ENCODE results near the gene MAP3K4. TPM values are rescaled to one million over a fixed set of nuclear protein-coding genes. Genes with fewer than 3 reads are reported as not detected.

MAP3K4 gene
- total RNA-seq, 1 experiment from 2014 or later, result 41.1 TPM

GRCh38 chr6:161057103-161058091 lies 65.8 kb downstream of the MAP3K4 start:
- Histone ChIP-seq H3K36me3 (replicated peaks; ENCODE audit: control insufficient read depth, insufficient read depth, low read length) (no peaks in the 10 kb centered on the region), H3K4me3 (ENCODE audit: insufficient read depth, low read depth, low read length) (no peak overlapping the region), H3K27me3 (ENCODE audit: control insufficient read depth, insufficient read depth, low read length) (no peaks in the 10 kb centered on the region)
- DNase-seq, result no peak

GRCh38 chr6:161058741-161059140 lies 67.2 kb downstream of the MAP3K4 start:
- DNase-seq, result no peak
- Histone ChIP-seq H3K4me3 (ENCODE audit: insufficient read depth, low read depth, low read length) (no peak overlapping the region), H3K36me3 (replicated peaks; ENCODE audit: control insufficient read depth, insufficient read depth, low read length) (no peaks in the 10 kb centered on the region)

DNA sequence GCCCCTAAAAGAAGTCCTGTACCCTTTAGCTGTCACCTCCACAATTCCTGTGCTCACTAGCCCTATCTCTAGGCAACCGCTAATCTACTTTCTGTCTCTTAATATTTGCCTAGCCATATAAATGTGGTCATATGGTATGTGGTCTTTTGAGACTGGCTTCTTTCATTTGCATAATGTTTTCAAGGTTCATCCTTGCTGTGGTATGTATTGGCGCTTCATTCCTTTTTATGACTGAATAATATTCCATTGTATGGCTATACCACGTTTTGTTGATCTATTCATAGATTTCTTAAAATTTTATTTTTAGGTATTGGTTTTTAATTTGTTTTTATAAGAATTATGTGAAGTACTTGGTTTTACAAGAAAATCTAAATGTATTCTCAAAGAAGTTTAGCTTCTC lies 70.0 kb downstream of the MAP3K4 start:
- no peak overlapping the region for H3K4me3 ChIP-seq (ENCODE audit: insufficient read depth, low read depth, low read length)
- no peak for DNase-seq
- no peaks in the 10 kb centered on the region for H3K27me3 ChIP-seq (ENCODE audit: control insufficient read depth, insufficient read depth, low read length)
- H3K36me3 ChIP-seq (replicated peaks; ENCODE audit: control insufficient read depth, insufficient read depth, low read length), result no peaks in the 10 kb centered on the region

More at GRCh38 chr6:161058741-161059140, 67.2 kb downstream of the MAP3K4 start:
- no peaks in the 10 kb centered on the region for H3K27me3 ChIP-seq (ENCODE audit: control insufficient read depth, insufficient read depth, low read length)

GRCh38 chr6:161064915-161065314 lies 73.3 kb downstream of the MAP3K4 start:
- DNase-seq, result no peak
- Histone ChIP-seq H3K36me3 (replicated peaks; ENCODE audit: control insufficient read depth, insufficient read depth, low read length) (no peaks in the 10 kb centered on the region), H3K4me3 (ENCODE audit: insufficient read depth, low read depth, low read length) (no peak overlapping the region), H3K27me3 (ENCODE audit: control insufficient read depth, insufficient read depth, low read length) (no peaks in the 10 kb centered on the region)

GRCh38 chr6:161066511-161066910 lies 74.9 kb downstream of the MAP3K4 start:
- no peak overlapping the region for H3K4me3 ChIP-seq (ENCODE audit: insufficient read depth, low read depth, low read length)
- DNase-seq, result no peak
- H3K36me3 ChIP-seq (replicated peaks; ENCODE audit: control insufficient read depth, insufficient read depth, low read length), result no peaks in the 10 kb centered on the region
- H3K27me3 ChIP-seq (ENCODE audit: control insufficient read depth, insufficient read depth, low read length), result no peaks in the 10 kb centered on the region

DNA sequence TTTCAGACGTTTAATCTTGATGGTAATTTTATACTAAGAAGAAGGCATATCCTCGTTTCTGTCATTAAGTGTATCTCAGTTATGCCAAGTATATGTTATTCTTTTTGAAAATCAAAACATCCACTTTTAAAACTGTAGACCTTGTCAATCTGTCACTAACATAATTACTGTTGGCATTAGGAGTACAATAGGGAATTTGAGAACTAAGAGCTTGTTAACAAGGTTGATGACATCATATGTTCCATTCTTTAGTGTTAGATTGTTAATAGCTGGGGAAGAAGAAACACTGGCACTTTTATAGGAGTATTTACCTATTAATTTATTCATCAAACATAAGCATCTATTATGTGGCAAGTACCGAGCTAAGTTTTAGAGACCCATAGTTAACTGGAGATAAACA lies 76.2 kb downstream of the MAP3K4 start:
- no peak for DNase-seq
- no peaks in the 10 kb centered on the region for H3K27me3 ChIP-seq (ENCODE audit: control insufficient read depth, insufficient read depth, low read length)
- H3K36me3 ChIP-seq (replicated peaks; ENCODE audit: control insufficient read depth, insufficient read depth, low read length), result no peaks in the 10 kb centered on the region
- no peak overlapping the region for H3K4me3 ChIP-seq (ENCODE audit: insufficient read depth, low read depth, low read length)

DNA sequence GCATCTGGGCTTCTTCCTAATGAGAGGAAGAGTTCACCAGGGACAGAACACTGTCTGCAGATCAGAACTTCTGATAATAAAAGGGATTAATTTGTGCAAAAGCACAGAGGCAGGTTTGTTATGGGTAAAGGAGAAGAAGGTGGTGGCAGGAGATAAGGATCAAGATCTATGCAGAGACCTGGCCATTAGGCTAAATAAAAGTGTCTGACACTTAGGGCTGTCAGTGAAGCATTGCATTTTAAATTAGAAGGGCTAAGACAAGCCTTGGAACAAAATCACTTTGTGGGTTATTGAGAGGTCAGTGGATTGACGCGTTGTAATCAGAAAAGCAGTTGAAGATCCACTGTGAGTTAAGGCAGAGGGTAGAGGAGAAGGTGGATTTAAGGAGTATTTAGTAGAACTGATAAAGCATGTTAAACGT lies 76.8 kb downstream of the MAP3K4 start:
- Histone ChIP-seq H3K4me3 (ENCODE audit: insufficient read depth, low read depth, low read length) (no peak overlapping the region), H3K36me3 (replicated peaks; ENCODE audit: control insufficient read depth, insufficient read depth, low read length) (no peaks in the 10 kb centered on the region), H3K27me3 (ENCODE audit: control insufficient read depth, insufficient read depth, low read length) (no peaks in the 10 kb centered on the region)
- no peak for DNase-seq

DNA sequence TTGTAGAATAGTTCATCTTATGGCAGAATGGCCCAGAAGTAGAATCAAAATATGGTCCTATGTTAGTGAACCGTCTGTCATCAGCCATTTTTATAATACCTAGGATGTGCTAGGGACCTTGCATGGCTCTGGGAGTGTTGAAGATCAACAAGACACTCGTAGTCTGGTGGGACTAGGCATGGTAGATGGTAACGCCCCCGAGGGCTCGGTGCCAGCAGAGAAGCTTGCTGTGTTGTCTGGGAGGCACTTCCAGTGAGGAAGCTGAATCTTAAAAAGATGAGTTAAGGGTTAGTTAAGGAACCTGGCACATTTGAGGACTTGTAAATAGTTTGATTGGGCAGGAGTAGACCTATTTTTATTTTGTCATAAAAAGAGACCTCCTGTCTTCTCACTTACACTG lies 82.4 kb downstream of the MAP3K4 start:
- H3K4me3 ChIP-seq (ENCODE audit: insufficient read depth, low read depth, low read length), result no peak overlapping the region
- no peaks in the 10 kb centered on the region for H3K36me3 ChIP-seq (replicated peaks; ENCODE audit: control insufficient read depth, insufficient read depth, low read length)
- no peak for DNase-seq
- no peaks in the 10 kb centered on the region for H3K27me3 ChIP-seq (ENCODE audit: control insufficient read depth, insufficient read depth, low read length)

DNA sequence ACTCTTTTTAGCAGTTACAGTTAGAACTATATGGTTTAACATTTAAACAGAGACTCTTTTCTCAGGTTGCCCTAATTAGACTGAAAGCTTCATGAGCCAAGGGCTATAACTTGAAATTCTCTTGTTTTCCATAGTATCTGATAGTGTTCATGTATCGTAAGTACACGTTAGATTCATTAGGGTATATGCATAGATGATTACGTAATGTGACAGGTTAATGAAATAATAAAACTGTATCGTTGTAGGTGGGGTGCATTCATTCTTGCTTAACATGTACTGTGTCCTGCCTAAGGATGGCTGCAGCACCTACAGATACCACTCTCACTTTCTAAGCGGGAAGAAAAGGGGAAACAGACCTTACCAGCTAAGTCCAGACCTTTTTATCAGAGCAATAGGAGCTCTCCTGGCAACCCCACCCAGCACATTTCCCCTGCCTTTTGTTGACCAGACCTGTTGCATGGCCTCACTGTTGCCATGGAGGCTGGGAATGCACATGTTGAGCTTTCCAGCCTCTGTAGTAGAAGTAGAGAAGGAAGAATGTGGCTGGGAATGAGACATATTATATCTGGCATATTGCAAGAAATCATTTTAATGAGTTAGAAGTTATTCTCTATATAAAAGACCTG lies 83.0 kb downstream of the MAP3K4 start:
- Histone ChIP-seq H3K36me3 (replicated peaks; ENCODE audit: control insufficient read depth, insufficient read depth, low read length) (no peaks in the 10 kb centered on the region), H3K27me3 (ENCODE audit: control insufficient read depth, insufficient read depth, low read length) (no peaks in the 10 kb centered on the region)

GRCh38 chr6:161076181-161076677 lies 84.7 kb downstream of the MAP3K4 start:
- no peak for DNase-seq
- Histone ChIP-seq H3K27me3 (ENCODE audit: control insufficient read depth, insufficient read depth, low read length) (no peaks in the 10 kb centered on the region), H3K36me3 (replicated peaks; ENCODE audit: control insufficient read depth, insufficient read depth, low read length) (peaks cover 3% of the 10 kb centered on the region), H3K4me3 (ENCODE audit: insufficient read depth, low read depth, low read length) (no peak overlapping the region)

More for the DNA sequence above, 83.0 kb downstream of the MAP3K4 start:
- no peak overlapping the region for H3K4me3 ChIP-seq (ENCODE audit: insufficient read depth, low read depth, low read length)
- DNase-seq, result no peak

GRCh38 chr6:161079566-161080262 lies 88.1 kb downstream of the MAP3K4 start:
- Histone ChIP-seq H3K4me3 (ENCODE audit: insufficient read depth, low read depth, low read length) (no peak overlapping the region), H3K27me3 (ENCODE audit: control insufficient read depth, insufficient read depth, low read length) (no peaks in the 10 kb centered on the region), H3K36me3 (replicated peaks; ENCODE audit: control insufficient read depth, insufficient read depth, low read length) (peaks cover 13% of the 10 kb centered on the region)
- DNase-seq, result no peak

DNA sequence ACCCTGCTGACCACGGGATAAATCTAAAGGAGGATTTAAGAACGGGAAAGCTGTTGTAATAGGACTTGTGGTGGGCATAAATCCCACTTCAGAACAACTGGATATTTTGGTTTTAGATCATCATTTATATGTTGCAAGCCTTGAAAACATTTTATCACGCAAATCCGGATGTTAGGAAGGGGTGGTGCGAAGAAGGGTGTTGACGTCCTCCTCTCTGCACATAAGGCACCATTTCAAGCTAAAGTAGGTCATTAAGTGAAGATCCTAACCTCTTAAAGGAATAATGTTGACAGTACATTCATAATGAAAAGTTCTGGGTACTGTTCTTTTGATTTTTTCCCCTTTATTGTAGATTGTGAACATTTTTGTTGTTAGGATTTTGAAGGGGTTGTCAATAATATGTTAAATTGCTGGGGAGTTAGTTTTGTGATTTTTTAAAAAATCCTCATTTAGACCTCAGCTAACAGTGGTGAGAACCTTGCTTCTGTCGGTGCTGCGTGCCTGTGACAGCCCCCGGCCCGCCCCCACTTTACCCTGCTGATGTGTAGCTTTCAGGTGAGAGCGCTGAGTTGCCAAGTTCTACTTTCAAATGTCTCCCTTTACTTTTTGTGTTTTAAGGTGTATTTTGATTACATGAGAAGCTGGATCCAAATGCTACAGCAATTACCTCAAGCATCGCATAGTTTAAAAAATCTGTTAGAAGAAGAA lies 88.8 kb downstream of the MAP3K4 start:
- no peak overlapping the region for H3K4me3 ChIP-seq (ENCODE audit: insufficient read depth, low read depth, low read length)
- no peak for DNase-seq
- H3K27me3 ChIP-seq (ENCODE audit: control insufficient read depth, insufficient read depth, low read length), result no peaks in the 10 kb centered on the region
- peaks cover 13% of the 10 kb centered on the region for H3K36me3 ChIP-seq (replicated peaks; ENCODE audit: control insufficient read depth, insufficient read depth, low read length)

GRCh38 chr6:161082215-161082614 lies 90.6 kb downstream of the MAP3K4 start:
- DNase-seq, result no peak
- Histone ChIP-seq H3K27me3 (ENCODE audit: control insufficient read depth, insufficient read depth, low read length) (no peaks in the 10 kb centered on the region), H3K36me3 (replicated peaks; ENCODE audit: control insufficient read depth, insufficient read depth, low read length) (peaks cover 13% of the 10 kb centered on the region), H3K4me3 (ENCODE audit: insufficient read depth, low read depth, low read length) (no peak overlapping the region)

DNA sequence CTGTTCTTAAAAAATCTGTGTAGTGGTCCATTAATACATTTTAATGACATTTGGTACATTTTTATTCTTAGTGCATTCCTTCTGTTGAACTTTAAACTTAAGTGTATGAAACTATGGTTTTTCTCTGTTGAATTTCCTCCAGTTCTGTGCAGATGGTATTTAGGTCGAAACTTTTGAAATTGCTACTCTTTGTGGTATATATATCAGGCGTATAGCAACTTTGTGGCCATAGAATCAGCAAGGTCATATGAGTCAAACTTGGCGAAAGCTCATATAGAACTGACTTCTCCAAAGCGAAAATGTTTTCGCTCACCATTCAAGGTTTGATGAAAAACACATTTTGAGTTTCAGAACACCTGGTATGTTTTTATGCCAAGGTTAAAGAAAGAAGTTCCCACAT lies 93.7 kb downstream of the MAP3K4 start:
- H3K4me3 ChIP-seq (ENCODE audit: insufficient read depth, low read depth, low read length), result no peak overlapping the region
- no peak for DNase-seq
- peaks cover 30% of the 10 kb centered on the region for H3K36me3 ChIP-seq (replicated peaks; ENCODE audit: control insufficient read depth, insufficient read depth, low read length)
- H3K27me3 ChIP-seq (ENCODE audit: control insufficient read depth, insufficient read depth, low read length), result no peaks in the 10 kb centered on the region

All from H7 (cell line).